ENCODE data around the gene EXOSC9. TPM values are rescaled to one million over a fixed set of nuclear protein-coding genes. Genes with fewer than 3 reads are reported as not detected.

Gene EXOSC9
- polyA plus RNA-seq, 1 of the 3 experiments (the other 2 are of a cell fraction), result 38.8 TPM

DNA sequence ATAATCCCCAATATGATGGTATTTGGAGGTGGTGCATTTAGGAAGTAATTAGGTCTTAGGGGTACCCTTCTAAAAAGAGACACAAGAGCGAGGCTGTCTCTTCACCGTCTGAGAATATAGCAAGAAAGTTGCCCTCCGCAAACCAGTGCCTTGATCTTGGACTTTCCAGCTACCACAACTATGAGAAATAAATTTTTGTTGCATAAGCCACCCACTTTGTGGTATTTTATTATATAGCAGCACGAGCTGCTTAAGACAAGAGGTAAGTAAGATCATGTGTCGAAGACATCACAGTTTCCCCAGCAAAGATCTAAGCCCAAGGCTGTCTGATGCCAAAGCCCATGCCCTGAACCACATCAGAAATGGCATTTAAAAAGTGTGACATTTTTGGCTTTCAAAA is 9.6 kb upstream of the EXOSC9 start:
- no peak overlapping the region for H3K4me3 ChIP-seq (ENCODE audit: low read depth in 2 of 2, low read length in 1 of 2)
- WGBS (ENCODE audit: low lambda C conversion rate), result 22% methylated on average over 5 of the region's 5 CpGs
- DNase-seq, result no peak
- no peaks in the 10 kb centered on the region for H4K20me1 ChIP-seq (ENCODE audit: insufficient read depth)
- H3K4me1 ChIP-seq (ENCODE audit: control insufficient read depth in 1 of 2, insufficient read depth in 2 of 2, low read depth in 1 of 2, low read length in 1 of 2), result peaks cover 0 to 49% of the 10 kb centered on the region in 2 experiments
- peak overlapping the region; percentile 86 to 95; a peak in 3 of 4 replicates for H3K27ac ChIP-seq (ENCODE audit: low read depth in 2 of 2, low read length in 1 of 2)
- peak overlapping the region; percentile 69; the same call in 1 of the 2 replicates for H3K4me2 ChIP-seq
- no peaks in the 10 kb centered on the region for H3K9me2 ChIP-seq
- no peaks in the 10 kb centered on the region for H3K36me3 ChIP-seq (replicated peaks in 1 of 2; ENCODE audit: control insufficient read depth in 1 of 2, insufficient read depth in 2 of 2, low read length in 1 of 2)
- H3K9me3 ChIP-seq, result no peaks in the 10 kb centered on the region
- H3K27me3 ChIP-seq (ENCODE audit: insufficient read depth), result no peaks in the 10 kb centered on the region
- ChIA-PET CTCF (no interaction called here), POLR2A (no interaction called here)
- H3K79me2 ChIP-seq (ENCODE audit: insufficient read depth), result no peaks in the 10 kb centered on the region
- H3K9ac ChIP-seq, result peak overlapping the region; percentile 55; the same call in 1 of the 2 replicates
- no peak overlapping the region for H2AFZ ChIP-seq (ENCODE audit: low read depth)
- H3F3A ChIP-seq (replicated peaks; ENCODE audit: insufficient read depth), result peaks cover 41% of the 10 kb centered on the region
- TF ChIP-seq FOXM1 (IDR thresholded peaks at IDR 0.05; ENCODE audit: low read depth), result 0 out of 2 replicates have a peak, but pooled peaks have one; percentile 59
- TF ChIP-seq, protein P1, sequence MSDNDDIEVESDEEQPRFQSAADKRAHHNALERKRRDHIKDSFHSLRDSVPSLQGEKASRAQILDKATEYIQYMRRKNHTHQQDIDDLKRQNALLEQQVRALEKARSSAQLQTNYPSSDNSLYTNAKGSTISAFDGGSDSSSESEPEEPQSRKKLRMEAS (IDR thresholded peaks at IDR 0.05; ENCODE audit: low read depth), result peak; percentile 83
- TF ChIP-seq RXRA (IDR thresholded peaks at IDR 0.05; ENCODE audit: borderline replicate concordance, low read depth), result peak; percentile 40; the same call in 1 of the 2 replicates
- TF ChIP-seq, protein P2, sequence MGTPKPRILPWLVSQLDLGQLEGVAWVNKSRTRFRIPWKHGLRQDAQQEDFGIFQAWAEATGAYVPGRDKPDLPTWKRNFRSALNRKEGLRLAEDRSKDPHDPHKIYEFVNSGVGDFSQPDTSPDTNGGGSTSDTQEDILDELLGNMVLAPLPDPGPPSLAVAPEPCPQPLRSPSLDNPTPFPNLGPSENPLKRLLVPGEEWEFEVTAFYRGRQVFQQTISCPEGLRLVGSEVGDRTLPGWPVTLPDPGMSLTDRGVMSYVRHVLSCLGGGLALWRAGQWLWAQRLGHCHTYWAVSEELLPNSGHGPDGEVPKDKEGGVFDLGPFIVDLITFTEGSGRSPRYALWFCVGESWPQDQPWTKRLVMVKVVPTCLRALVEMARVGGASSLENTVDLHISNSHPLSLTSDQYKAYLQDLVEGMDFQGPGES (IDR thresholded peaks at IDR 0.05; ENCODE audit: low read depth, low read length), result no peak
- TF ChIP-seq EP300 (IDR thresholded peaks at IDR 0.05; ENCODE audit: borderline replicate concordance in 1 of 2, low read depth in 1 of 2, low read length in 1 of 2), result peak in 1 of 2 experiments; percentile 94; a peak in 3 of 4 replicates
- TF ChIP-seq, protein P3, sequence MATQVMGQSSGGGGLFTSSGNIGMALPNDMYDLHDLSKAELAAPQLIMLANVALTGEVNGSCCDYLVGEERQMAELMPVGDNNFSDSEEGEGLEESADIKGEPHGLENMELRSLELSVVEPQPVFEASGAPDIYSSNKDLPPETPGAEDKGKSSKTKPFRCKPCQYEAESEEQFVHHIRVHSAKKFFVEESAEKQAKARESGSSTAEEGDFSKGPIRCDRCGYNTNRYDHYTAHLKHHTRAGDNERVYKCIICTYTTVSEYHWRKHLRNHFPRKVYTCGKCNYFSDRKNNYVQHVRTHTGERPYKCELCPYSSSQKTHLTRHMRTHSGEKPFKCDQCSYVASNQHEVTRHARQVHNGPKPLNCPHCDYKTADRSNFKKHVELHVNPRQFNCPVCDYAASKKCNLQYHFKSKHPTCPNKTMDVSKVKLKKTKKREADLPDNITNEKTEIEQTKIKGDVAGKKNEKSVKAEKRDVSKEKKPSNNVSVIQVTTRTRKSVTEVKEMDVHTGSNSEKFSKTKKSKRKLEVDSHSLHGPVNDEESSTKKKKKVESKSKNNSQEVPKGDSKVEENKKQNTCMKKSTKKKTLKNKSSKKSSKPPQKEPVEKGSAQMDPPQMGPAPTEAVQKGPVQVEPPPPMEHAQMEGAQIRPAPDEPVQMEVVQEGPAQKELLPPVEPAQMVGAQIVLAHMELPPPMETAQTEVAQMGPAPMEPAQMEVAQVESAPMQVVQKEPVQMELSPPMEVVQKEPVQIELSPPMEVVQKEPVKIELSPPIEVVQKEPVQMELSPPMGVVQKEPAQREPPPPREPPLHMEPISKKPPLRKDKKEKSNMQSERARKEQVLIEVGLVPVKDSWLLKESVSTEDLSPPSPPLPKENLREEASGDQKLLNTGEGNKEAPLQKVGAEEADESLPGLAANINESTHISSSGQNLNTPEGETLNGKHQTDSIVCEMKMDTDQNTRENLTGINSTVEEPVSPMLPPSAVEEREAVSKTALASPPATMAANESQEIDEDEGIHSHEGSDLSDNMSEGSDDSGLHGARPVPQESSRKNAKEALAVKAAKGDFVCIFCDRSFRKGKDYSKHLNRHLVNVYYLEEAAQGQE (IDR thresholded peaks at IDR 0.05; ENCODE audit: low read depth, low read length), result no peak
- TF ChIP-seq POLR2AphosphoS5 (IDR thresholded peaks at IDR 0.05; ENCODE audit: low read depth, low read length), result no peak; the same call in 1 of the 2 replicates
- TF ChIP-seq JUND (IDR thresholded peaks at IDR 0.05), result peak; percentile 86
- TF ChIP-seq NFIC (IDR thresholded peaks at IDR 0.05; ENCODE audit: borderline replicate concordance), result peak; percentile 83
- TF ChIP-seq, protein P4, sequence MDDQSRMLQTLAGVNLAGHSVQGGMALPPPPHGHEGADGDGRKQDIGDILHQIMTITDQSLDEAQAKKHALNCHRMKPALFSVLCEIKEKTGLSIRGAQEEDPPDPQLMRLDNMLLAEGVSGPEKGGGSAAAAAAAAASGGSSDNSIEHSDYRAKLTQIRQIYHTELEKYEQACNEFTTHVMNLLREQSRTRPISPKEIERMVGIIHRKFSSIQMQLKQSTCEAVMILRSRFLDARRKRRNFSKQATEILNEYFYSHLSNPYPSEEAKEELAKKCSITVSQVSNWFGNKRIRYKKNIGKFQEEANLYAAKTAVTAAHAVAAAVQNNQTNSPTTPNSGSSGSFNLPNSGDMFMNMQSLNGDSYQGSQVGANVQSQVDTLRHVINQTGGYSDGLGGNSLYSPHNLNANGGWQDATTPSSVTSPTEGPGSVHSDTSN (IDR thresholded peaks at IDR 0.05), result peak; percentile 91
- TF ChIP-seq, protein P5, sequence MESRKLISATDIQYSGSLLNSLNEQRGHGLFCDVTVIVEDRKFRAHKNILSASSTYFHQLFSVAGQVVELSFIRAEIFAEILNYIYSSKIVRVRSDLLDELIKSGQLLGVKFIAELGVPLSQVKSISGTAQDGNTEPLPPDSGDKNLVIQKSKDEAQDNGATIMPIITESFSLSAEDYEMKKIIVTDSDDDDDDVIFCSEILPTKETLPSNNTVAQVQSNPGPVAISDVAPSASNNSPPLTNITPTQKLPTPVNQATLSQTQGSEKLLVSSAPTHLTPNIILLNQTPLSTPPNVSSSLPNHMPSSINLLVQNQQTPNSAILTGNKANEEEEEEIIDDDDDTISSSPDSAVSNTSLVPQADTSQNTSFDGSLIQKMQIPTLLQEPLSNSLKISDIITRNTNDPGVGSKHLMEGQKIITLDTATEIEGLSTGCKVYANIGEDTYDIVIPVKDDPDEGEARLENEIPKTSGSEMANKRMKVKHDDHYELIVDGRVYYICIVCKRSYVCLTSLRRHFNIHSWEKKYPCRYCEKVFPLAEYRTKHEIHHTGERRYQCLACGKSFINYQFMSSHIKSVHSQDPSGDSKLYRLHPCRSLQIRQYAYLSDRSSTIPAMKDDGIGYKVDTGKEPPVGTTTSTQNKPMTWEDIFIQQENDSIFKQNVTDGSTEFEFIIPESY (IDR thresholded peaks at IDR 0.05; ENCODE audit: borderline replicate concordance, low read depth), result peak; percentile 51; the same call in 1 of the 2 replicates
- TF ChIP-seq ELF1 (IDR thresholded peaks at IDR 0.05), result no peak
- 0 out of 2 replicates have a peak, but pooled peaks have one; percentile 24 for TF ChIP-seq TAF1 (IDR thresholded peaks at IDR 0.05; ENCODE audit: borderline replicate concordance, low read depth, low read length)
- TF ChIP-seq SMC3 (IDR thresholded peaks at IDR 0.05; ENCODE audit: low read depth, low read length), result no peak
- TF ChIP-seq RAD21 (IDR thresholded peaks at IDR 0.05; ENCODE audit: low read length), result no peak
- TF ChIP-seq SIN3A (IDR thresholded peaks at IDR 0.05; ENCODE audit: borderline replicate concordance, low read depth, low read length), result no peak
- TF ChIP-seq, protein P6, sequence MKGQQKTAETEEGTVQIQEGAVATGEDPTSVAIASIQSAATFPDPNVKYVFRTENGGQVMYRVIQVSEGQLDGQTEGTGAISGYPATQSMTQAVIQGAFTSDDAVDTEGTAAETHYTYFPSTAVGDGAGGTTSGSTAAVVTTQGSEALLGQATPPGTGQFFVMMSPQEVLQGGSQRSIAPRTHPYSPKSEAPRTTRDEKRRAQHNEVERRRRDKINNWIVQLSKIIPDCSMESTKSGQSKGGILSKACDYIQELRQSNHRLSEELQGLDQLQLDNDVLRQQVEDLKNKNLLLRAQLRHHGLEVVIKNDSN (IDR thresholded peaks at IDR 0.05; ENCODE audit: borderline replicate concordance, low read depth), result 0 out of 2 replicates have a peak, but pooled peaks have one; percentile 30
- no peak for TF ChIP-seq RFX5 (IDR thresholded peaks at IDR 0.05; ENCODE audit: low read length)
- no peak for TF ChIP-seq RCOR1 (IDR thresholded peaks at IDR 0.05; ENCODE audit: low read length)
- TF ChIP-seq FOSL2 (IDR thresholded peaks at IDR 0.05; ENCODE audit: borderline replicate concordance, low read depth), result peak; percentile 72; the same call in 1 of the 2 replicates
- TF ChIP-seq, protein P7, sequence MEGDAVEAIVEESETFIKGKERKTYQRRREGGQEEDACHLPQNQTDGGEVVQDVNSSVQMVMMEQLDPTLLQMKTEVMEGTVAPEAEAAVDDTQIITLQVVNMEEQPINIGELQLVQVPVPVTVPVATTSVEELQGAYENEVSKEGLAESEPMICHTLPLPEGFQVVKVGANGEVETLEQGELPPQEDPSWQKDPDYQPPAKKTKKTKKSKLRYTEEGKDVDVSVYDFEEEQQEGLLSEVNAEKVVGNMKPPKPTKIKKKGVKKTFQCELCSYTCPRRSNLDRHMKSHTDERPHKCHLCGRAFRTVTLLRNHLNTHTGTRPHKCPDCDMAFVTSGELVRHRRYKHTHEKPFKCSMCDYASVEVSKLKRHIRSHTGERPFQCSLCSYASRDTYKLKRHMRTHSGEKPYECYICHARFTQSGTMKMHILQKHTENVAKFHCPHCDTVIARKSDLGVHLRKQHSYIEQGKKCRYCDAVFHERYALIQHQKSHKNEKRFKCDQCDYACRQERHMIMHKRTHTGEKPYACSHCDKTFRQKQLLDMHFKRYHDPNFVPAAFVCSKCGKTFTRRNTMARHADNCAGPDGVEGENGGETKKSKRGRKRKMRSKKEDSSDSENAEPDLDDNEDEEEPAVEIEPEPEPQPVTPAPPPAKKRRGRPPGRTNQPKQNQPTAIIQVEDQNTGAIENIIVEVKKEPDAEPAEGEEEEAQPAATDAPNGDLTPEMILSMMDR (IDR thresholded peaks at IDR 0.05), result no peak
- peak; percentile 50; the same call in 1 of the 2 replicates for TF ChIP-seq MEF2A (IDR thresholded peaks at IDR 0.05; ENCODE audit: borderline replicate concordance, low read depth)
- peak; percentile 88 for TF ChIP-seq TCF12 (IDR thresholded peaks at IDR 0.05)
